ENCODE measurements around the gene INTS1.
"Not testable (repeated sequence)": the region's sequence is repeated elsewhere in the genome, so short reads cannot be mapped to it uniquely, and the experiment has no call there.

INTS1 gene

DNA sequence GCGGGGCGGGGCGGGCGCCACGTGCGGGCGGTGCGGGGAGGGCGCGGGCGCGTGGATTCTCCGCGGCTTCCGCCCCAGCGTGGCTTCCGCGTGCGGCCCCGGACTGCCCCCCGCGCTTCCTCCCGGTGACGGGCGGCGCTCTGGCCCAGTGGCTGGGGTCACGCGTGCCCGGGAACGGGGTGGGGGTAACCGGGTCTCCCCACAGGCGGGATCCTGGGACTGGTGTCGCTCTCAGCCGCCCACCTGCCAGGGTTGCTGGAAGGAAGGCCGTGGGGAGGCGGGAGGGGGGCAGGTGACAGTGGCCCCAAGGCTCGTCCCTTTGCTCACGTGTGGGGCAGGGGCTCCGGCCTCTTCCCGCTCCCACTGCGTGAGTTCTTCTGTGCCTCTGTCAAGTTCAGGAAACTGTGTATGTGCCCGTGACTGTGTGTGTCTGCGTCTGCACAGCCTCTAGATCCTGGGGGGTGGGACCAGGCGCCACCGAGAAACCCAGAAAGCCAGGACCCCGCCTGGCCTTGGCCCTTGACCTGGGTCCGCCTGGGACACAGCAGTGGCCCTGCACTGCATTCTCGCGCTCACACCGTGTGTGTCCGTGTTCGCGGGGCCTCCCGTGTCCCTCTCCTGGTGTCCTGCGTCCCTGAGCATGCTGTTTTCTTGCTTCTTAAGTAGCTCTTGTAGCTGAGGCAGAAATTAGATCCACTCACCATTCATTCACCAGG lies 27.2 kb upstream of the INTS1 start:
- no peak for DNase-seq

DNA sequence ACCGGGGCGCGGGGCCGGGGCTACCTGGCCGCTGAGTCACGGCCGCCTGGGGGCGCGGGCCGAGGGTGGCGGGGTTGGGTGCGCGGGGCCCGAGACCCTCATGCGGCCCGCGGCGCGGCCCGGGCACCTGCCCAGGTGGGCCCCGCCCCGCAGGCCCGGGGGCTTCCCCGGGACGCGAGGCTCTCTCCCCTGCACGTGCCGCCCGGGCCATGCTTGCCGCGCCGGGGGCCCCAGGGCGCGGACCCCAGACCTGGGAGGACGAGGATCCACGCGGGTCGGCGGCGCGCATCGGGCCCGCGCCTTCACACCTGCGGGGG lies 26.7 kb upstream of the INTS1 start:
- no peak for DNase-seq

DNA sequence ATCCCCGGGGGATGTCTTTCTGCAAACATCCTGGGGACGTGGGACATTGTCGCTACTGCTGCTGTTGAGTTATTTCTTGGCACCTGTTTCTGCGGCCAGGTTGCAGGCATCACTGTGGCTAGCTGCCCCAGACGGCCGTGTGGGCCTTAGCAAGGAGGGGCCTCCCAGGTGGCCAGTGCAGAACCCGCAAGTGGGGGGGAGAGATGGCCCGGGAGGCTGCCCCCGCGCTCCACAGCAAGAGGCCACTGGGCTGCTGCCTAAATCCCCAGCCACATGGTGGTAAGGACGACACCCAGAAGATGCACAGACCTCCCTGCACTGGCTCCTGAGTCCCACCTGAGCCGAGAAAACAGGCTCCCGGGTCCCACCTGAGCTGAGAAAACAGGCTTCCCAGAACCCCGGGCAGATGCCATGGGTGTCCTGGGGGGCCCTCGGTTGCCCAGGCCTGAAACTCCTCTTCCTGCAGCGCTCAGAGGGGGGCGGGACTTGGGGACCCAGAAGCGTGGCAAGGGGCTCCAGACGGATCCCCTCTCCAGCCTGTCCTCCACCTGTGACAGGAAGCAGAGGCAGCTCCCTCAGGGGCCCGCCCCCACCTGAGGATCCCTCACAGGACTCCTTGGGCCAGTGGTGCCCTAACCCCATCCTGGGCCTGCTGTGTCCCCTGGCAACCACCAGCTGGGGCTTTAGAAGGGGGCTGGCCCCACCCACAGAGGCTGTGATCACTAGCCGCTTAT lies 25.4 kb upstream of the INTS1 start:
- no peak for DNase-seq

DNA sequence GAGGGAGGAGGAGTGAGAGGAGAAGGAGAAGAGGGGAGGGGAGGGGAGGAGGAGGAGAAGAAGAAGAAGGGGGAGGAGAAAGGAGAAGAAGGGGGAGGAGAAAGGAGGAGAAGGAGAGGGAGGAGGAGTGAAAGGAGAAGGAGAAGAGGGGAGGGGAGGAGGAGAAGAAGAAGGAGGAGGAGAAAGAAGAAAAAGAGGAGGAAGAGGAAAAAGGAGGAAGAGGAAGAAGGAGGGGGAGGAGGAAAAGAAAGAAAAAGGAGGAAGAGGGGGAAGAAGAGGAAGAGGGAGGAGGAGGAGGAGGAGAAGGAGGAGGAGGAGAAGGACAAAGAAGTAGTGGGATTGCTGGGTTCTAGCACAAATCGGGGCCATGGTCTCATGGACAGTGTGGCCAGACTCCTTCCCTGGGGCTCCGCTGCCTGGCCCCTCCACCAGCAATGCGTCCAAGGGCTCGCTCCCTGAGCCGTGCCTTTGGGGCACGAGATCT lies 22.1 kb upstream of the INTS1 start:
- no peak for DNase-seq

DNA sequence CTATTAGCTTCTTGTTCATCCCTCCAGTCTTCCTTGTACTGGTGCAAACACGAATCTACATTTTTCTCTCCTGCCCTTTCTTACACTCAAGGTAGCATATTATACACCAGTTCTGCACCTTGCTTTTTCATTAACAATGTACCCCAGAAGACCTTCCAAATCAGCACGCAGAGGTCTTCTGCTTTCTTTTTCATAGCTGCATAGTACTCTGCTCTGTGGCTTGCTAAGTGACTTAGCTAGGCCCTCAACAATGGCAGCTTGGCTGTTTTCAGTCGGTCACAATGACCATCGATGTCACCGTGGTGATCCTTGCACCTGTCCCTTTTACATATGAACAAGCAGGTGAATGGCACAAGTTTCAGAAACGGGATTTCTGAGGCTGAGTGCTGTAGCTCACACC lies 21.2 kb upstream of the INTS1 start:
- no peak for DNase-seq

DNA sequence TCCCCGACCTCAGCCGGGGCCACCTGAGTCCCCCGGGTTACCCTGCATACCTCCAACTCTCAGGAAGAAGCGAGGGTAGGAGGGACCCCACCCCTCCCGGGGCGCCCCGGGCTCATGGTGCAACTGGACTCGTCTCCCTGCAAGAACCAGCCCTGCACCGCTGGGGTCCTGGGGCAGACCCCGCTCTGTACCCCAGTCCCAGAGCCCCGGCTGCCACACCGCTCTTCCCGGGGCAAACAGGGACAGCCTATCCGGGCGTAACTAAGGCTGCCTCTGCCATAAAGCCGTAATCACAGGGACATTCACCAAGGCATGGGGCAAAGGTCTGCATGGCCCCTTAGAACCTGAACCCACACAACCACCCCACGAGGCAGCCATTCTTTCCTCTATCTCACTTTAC lies 19.7 kb upstream of the INTS1 start:
- no peak for DNase-seq

DNA sequence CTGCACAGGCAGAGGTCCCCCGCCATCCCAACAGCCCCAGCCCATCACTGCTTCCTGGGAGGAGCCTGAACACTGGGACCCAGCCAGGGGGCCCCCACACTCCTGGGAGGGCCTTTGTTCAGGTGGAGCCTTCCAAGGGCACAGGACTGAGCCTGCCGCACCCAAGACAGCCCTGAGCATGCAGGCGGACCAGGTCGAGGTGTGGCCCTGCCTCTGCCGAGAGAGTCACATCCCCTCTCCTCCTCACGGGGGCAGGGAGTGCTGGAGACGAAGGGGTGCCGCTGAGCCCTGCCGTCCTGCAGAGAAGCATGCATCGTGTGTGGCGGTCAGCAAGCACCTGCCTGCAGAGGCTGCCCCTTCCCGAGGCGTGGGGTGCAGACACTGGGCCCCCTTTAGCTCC lies 19.0 kb upstream of the INTS1 start:
- no peak for DNase-seq

DNA sequence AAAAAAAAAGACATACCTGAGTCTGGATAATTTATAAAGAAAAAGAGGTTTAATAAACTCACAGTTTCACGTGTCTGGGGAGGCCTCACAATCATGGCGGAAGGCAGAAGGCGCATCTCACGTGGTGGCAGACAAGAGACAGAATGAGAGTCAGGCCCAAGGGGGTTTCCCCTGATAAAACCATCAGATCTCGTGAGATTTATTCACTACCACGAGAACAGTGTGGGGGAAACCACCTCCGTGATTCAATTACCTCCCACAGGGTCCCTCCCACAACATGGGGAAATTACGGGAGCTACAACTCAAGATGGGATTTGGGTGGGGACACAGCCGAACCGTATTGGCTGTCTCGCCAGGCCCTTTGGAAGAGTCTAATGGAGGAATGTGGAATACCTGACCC lies 17.3 kb upstream of the INTS1 start:
- DNase-seq, result no peak

DNA sequence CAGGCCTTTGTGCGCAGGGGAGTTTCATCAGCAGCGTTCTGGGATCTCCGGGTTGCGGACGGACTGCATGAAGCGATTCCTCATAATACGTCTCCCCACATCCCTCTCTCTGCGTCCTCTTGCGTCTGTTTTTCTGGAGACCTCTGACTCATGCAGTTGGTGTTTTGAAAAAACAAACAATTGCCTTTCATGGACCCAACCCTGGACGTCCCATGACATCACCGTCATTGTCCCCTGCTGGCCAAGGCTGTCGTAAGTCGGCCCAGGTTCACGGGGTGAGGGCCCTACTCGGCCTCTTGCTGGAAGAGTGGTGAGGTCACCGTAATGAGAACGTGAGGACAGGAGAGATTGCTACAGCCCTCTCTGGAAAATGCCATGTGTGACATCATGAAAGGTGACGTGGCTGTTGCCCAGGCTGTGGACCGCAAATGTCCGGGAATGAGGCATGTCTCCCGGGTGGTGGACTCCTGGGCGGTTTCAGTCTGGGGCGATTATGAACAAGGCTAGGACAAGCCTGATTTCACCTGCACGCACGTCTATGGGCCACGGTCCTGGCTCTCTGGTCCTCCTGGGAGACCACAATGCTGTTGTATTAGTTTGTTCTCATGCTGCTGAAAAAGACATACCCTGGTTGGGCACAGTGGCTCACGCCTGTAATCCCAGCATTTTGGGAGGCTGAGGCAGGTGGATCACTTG lies 16.5 kb upstream of the INTS1 start:
- DNase-seq, result no peak

DNA sequence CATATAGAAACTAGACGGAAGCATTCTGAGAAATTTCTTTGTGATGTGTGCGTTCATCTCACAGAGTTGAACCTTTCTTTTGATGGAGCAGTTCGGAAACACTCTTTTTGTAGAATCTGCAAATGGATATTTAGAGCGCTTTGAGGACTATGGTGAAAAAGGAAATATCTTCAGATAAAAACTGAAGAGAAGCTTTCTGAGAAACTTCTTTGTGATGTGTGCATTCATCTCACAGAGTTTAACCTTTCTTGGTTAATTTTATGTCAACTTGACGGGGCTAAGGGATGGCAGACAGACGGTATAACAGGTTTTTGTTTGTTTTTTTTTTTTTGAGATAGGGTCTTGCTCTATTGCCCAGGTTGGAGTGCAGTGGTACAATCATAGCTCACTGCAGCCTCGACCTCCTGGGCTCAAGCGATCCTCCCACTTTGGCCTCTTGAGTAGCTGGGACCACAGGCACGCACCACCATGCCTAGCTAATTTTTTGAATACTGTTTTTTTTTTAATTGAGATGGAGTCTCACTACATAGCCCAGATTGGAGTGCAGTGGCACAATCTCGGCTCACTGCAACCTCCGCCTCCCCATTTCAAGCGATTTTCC lies 15.2 kb upstream of the INTS1 start:
- not testable (repeated sequence) for DNase-seq

DNA sequence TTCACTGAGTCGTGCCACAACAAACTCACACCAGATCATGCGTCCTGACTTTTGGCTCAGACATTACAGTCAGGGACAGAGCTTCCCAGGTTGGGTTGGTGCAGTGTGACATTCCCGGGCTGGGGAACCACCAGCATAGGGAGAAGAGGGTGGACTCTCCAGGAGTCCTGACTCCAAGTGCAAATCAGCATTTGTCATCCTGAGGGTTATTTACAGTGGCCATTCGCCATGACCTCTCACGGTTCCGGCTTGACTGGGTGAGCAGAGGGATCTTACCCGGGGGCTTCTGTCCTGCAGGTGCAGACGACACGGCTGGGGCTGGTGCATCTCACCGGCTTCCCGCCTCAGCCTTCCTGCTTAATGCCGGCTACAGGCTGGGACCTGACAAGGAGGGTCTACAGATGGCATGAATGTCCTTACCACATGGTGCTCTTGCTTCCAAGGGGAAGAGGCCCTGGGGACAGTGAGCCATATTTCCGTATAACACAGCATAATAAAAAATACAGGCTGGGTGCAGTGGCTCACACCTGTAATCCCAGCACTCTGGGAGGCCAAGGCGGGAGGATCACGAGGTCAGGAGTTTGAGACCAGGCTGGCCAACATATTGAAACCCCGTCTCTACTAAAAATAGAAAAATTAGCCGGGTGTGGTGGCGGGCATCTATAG lies 12.5 kb upstream of the INTS1 start:
- DNase-seq, result no peak

DNA sequence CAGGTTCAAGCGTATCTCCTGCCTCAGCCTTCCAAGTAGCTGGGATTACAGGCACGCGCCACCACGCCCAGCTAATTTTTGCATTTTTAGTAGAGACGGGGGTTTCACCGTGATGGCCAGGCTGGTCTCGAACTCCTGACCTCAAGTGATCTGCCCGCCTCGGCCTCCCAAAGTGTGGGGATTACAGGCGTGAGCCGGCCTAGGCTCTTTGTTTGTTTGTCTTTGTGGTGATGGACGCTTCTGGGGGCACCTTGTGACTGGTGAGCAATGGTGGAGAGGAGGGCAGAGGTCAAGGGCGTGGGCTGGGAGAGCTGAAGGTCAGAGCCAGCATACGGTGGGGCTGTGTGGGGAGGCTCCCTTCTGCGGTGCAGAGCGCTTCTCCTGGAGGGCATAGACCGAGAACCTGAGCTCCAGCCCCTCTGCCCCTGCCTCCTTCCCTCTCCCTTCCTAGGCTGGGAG lies 11.3 kb upstream of the INTS1 start:
- DNase-seq, result not testable (repeated sequence)

DNA sequence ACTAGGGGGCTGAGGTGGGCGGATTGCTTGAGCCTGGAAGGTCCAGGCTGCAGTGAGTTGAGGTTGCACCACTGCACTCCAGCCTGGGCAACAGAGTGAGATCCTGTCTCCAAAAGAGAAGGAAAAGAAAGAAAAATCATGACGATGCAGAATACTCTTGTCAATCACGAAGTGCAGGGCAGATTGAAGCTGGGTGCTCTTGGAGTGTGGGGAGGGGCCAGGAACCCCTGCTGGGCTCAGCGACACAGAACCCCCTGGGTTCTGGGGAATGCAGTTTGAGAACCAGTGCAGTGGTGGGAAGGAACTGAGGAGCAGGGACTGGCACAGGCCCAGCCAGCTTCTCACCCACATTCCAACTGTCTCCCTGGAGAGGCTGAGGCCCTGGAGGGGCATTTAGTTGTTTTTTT lies 10.8 kb upstream of the INTS1 start:
- no peak for DNase-seq

DNA sequence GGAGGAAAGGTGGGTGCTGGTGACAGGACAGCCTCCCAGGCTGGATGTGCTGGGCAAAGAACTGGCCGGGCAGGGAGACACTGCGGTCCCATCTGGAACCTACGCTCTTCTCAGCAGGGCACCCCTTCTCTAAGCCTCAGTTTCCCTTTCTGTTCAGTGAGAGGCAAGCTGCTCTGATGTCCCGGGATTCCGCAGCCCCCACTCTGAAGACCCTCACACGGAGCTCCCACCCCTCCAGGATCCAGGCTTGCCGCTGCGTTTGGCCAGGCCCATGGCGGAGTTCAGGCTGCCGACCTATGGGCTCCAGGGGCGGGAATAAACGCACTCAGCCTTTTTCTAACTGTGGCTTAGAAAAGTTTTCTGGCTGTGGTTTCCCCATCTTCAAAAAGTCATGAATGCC lies 10.2 kb upstream of the INTS1 start:
- DNase-seq, result no peak

DNA sequence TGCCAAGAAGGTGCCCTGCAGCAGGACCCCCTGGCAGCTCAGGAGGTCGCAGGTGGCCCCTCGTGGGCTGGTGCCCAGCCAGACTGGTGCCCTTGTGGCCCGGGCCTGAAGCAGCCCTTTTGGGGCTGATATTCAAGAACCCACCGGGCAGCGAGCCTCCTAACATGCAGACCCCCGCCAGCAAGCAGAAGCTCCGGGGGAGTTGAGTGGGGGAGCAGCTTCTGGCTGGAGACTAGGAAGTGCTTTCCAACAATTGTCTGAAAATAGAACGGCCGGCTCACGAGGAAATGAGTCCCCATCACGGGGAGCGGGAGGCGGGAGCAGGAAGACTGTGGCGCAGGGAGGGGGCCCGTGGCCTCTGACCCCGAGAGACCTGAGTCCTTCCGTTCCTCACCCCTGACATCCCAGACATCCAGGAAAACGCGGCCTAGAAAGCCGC lies 9.5 kb upstream of the INTS1 start:
- no peak for DNase-seq

DNA sequence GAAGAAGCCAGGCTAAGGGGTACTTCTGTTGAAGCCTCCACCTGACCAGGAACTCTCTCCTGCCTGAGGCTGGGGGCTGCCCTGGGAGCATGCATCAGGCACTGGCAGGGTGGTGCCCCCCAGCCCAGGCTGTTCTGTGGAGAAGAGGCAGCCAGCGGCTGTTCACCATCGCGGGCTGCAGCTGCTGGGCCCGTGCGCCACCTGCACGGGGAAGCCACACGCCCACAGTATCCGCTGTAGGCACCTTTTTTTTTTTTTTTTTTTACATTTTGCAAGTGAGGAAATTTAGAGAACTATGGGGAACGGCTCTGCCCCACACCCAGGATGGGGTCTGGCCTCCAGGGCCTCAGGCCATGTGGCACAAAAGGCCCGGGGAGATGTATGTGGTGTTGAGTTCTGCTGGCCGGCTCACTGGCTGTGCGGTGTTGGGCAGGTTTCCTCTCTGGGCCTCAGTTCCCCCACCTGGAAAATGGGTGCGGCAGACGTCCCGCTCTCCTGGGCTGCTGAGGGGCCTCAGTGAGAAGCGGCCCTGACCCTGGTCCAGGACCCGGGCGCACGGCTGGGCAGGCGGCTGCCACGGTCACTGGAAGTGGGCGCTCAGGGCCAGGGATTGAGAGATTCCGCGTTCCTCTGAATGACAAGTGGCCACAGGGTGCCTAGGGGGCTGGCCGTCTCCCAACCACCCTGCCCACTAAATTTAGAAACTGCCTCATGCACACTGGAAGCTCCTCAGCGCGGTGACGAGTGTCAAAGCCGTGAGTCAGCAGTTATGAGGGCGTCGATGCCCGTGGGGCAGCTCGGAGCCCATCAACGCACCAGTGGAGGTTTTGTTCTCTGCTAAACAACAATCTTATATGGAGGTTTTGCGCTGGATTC lies 8.8 kb upstream of the INTS1 start:
- DNase-seq, result no peak

DNA sequence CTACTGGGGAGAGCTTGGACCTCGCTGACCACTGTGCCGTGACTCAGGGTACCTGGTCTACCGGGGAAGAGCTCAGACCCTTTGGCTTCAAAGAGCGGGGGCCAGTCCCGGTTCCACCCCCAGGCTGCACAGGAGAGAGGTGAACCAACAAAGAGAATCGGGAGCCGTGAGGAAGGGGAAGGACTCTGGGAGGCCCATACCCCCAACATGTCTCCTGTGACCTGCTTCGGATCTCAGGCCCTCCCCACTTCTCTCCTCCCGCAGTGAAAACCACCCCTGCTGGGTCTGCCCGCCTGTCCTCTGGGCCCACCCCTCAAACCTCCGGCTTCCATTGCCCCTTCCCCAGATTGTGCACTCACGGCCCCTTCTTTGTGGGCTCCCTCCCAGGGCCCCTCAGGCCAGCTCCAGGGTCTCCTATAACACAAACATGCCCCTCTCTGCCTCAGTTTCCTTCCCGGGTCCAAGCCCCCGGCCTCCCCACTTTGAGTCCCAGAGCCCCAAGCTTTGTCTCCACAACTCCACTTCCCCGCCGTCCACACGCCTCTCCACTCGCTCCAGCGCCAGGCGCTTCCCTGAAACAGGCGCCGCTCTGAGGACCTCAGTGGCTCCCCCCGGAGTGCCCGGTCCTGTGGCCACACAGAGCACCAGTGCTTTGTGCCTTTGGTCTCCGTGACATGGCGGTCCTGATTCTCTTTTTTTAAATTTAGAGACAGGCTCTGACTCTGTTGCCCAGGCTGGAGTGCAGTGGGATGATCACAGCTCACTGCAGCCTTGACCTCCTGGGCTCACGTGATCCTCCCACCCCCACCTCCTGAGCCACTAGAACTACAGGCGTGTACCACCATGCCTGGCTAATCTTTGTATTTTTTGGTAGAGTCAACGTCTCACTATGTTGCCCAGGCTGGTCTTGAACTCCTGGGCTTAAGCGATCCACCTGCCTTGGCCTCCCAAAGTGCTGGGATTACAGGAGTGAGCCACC lies 7.5 kb upstream of the INTS1 start:
- DNase-seq, result no peak

DNA sequence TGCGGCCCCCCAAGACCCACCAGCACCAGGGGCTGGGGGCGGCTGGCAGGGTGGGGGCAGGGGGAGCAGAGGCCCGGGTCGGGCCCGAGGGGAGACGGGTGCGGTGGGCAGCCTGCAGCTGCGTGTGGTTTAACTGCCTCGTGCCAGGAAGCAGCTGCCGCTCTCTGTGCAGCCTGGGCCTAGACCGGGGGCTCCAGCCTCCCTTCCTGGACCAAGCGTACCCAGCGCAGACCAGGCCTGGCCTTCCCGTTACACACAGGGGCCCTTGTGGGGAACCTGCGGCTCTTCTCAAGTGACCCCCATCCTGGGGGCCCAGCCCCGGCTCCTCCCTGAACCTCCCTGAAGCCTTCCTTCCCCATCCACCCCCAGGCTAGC lies 6.6 kb upstream of the INTS1 start:
- no peak for DNase-seq

DNA sequence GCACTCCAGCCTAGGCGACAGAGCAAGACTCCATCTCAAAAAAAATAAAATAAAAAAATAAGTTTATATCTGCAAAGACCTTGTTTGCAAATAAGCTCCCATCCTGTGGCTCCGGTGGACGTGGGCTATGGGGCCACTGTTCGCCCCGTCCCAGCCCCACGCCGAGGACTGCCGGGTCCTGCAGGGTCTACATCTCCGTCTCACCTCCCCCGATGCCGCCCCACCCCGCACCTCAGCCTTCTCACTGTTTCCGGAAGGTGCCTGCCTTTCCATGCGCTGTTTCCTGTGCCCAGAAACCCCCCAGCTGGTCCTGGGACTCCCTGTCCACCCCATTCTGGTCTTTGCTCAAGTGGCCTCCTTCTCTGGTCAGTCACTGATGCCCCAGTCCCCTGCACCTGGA lies 5.0 kb upstream of the INTS1 start:
- DNase-seq, result no peak

DNA sequence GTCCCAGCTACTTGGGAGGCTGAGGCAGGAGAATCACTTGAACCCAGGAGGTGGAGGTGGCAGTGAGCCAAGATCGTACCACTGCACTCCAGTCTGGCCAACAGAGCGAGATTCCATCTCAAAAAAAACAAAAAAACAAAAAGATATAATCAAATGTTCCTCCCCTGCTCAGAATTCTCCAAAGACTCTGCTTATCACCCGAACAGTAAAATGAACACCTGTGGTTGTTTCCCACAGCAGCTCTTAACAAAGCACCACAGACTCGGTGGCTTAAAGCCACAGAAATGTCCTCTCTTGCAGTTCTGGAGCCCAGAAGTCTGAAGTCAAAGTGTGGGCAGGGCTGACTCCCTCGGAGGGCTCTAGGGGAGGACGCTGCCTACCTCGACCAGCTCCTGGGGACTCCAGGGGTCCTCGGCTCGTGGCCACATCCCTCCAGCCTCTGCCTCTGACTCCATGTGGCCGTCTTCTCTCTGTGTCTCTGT lies 4.1 kb upstream of the INTS1 start:
- DNase-seq, result no peak
